Measurements from ENCODE around the gene RNF8. TPM values are rescaled to one million over a fixed set of nuclear protein-coding genes. Genes with fewer than 3 reads are reported as not detected.
A peak's percentile ranks its signal among the peaks of the same experiment; 100 is the strongest.
"Not testable (repeated sequence)": the region's sequence is repeated elsewhere in the genome, so short reads cannot be mapped to it uniquely, and the experiment has no call there.

RNF8 gene
- polyA plus RNA-seq, 4 donors: 12.7 to 14.4 (median 13.4) TPM

GRCh38 chr6:37319156-37319555 lies 34.6 kb upstream of the RNF8 start:
- H3K36me3 ChIP-seq (ENCODE audit: control insufficient read depth in 3 of 3, insufficient read depth in 2 of 3, low read depth in 1 of 3, low read length in 3 of 3): peaks cover 3 to 54% (median 10%) of the 10 kb centered on the region in 3 donors
- H3K27ac ChIP-seq (ENCODE audit: low read depth in 1 of 3, low read length in 2 of 3): no peak overlapping the region
- peaks cover 0 to 4% (median 2%) of the 10 kb centered on the region in 3 donors for H3K4me1 ChIP-seq (ENCODE audit: control insufficient read depth in 3 of 3, insufficient read depth in 2 of 3, low read depth in 1 of 3, low read length in 2 of 3)
- DNase-seq: no peak
- WGBS, 3 donors: 84 to 94% (median 92%) methylated on average over 3 of the region's 3 CpGs
- no peak overlapping the region for H3K4me3 ChIP-seq (ENCODE audit: low read depth in 1 of 3, low read length in 3 of 3)
- FAIRE-seq: no peak
- no peaks in the 10 kb centered on the region for H3K27me3 ChIP-seq (ENCODE audit: control insufficient read depth in 3 of 3, insufficient read depth in 3 of 3, low read length in 3 of 3)
- no peaks in the 10 kb centered on the region for H3K9me3 ChIP-seq (ENCODE audit: control insufficient read depth in 2 of 2, insufficient read depth in 1 of 2, low read depth in 1 of 2, low read length in 1 of 2)

DNA sequence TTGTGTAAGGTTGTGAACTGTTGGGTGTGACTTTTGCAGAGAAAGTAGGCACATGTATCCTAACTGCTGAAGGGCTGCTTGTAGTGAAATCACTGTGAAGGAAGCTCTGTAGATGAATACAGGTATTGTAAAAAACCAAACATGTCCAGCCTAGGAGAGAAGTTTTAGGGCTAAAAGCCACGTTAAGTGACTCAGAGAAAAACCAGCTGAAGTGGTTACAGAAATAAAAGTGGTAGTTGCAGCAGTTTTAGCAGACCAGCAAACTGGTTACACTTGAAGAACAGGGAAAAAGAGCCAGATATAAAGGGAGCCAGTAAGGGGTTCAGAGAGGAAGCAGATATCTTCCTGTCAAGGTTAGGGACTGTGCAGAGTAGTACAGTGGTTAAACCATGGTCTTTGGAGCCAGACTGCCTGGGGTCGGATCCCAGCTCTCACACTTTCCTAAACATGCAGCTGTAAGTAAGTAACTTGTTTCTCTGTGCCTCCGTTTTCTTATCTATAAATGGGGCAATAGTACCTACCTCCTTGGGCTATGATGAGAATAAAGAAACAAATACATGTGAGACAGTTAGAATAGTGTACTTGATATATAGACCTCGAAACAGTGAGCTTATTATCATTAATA lies 33.8 kb upstream of the RNF8 start:
- no peak overlapping the region for H3K4me3 ChIP-seq (ENCODE audit: low read depth in 1 of 3, low read length in 3 of 3)
- H3K9me3 ChIP-seq (ENCODE audit: control insufficient read depth in 2 of 2, insufficient read depth in 1 of 2, low read depth in 1 of 2, low read length in 1 of 2): no peaks in the 10 kb centered on the region
- FAIRE-seq: no peak
- H3K27me3 ChIP-seq (ENCODE audit: control insufficient read depth in 3 of 3, insufficient read depth in 3 of 3, low read length in 3 of 3): no peaks in the 10 kb centered on the region
- peaks cover 3 to 52% (median 10%) of the 10 kb centered on the region in 3 donors for H3K36me3 ChIP-seq (ENCODE audit: control insufficient read depth in 3 of 3, insufficient read depth in 2 of 3, low read depth in 1 of 3, low read length in 3 of 3)
- whole genome bisulfite sequencing, 3 donors: 81 to 92% (median 86%) methylated on average over 4 of the region's 4 CpGs
- peaks cover 0 to 8% (median 4%) of the 10 kb centered on the region in 3 donors for H3K4me1 ChIP-seq (ENCODE audit: control insufficient read depth in 3 of 3, insufficient read depth in 2 of 3, low read depth in 1 of 3, low read length in 2 of 3)
- no peak for DNase-seq
- H3K27ac ChIP-seq (ENCODE audit: low read depth in 1 of 3, low read length in 2 of 3): no peak overlapping the region

- 87 to 93% (median 88%) methylated on average over 8 of the region's 8 CpGs for WGBS, 3 donors
- peaks cover 3 to 46% (median 10%) of the 10 kb centered on the region in 3 donors for H3K36me3 ChIP-seq (ENCODE audit: control insufficient read depth in 3 of 3, insufficient read depth in 2 of 3, low read depth in 1 of 3, low read length in 3 of 3)
Observed at GRCh38 chr6:37320646-37321045, 33.1 kb upstream of the RNF8 start.

GRCh38 chr6:37321101-37321500 lies 32.7 kb upstream of the RNF8 start:
- FAIRE-seq: no peak
- peaks cover 3 to 43% (median 10%) of the 10 kb centered on the region in 3 donors for H3K36me3 ChIP-seq (ENCODE audit: control insufficient read depth in 3 of 3, insufficient read depth in 2 of 3, low read depth in 1 of 3, low read length in 3 of 3)
- peaks cover 0 to 11% (median 4%) of the 10 kb centered on the region in 3 donors for H3K4me1 ChIP-seq (ENCODE audit: control insufficient read depth in 3 of 3, insufficient read depth in 2 of 3, low read depth in 1 of 3, low read length in 2 of 3)
- H3K27ac ChIP-seq (ENCODE audit: low read depth in 1 of 3, low read length in 2 of 3): no peak overlapping the region
- no peak for DNase-seq
- no peaks in the 10 kb centered on the region for H3K27me3 ChIP-seq (ENCODE audit: control insufficient read depth in 3 of 3, insufficient read depth in 3 of 3, low read length in 3 of 3)
- no peak overlapping the region for H3K4me3 ChIP-seq (ENCODE audit: low read depth in 1 of 3, low read length in 3 of 3)
- H3K9me3 ChIP-seq (ENCODE audit: control insufficient read depth in 2 of 2, insufficient read depth in 1 of 2, low read depth in 1 of 2, low read length in 1 of 2): no peaks in the 10 kb centered on the region

More at GRCh38 chr6:37320646-37321045, 33.1 kb upstream of the RNF8 start:
- H3K9me3 ChIP-seq (ENCODE audit: control insufficient read depth in 2 of 2, insufficient read depth in 1 of 2, low read depth in 1 of 2, low read length in 1 of 2): no peaks in the 10 kb centered on the region
- DNase-seq (no peak), FAIRE-seq (no peak)
- peaks cover 0 to 8% (median 4%) of the 10 kb centered on the region in 3 donors for H3K4me1 ChIP-seq (ENCODE audit: control insufficient read depth in 3 of 3, insufficient read depth in 2 of 3, low read depth in 1 of 3, low read length in 2 of 3)
- no peaks in the 10 kb centered on the region for H3K27me3 ChIP-seq (ENCODE audit: control insufficient read depth in 3 of 3, insufficient read depth in 3 of 3, low read length in 3 of 3)
- no peak overlapping the region for H3K4me3 ChIP-seq (ENCODE audit: low read depth in 1 of 3, low read length in 3 of 3)
- no peak overlapping the region for H3K27ac ChIP-seq (ENCODE audit: low read depth in 1 of 3, low read length in 2 of 3)

- 80 to 87% (median 87%) methylated on average over 8 of the region's 8 CpGs for WGBS, 3 donors
Observed at GRCh38 chr6:37321516-37322415, 32.0 kb upstream of the RNF8 start.

DNA sequence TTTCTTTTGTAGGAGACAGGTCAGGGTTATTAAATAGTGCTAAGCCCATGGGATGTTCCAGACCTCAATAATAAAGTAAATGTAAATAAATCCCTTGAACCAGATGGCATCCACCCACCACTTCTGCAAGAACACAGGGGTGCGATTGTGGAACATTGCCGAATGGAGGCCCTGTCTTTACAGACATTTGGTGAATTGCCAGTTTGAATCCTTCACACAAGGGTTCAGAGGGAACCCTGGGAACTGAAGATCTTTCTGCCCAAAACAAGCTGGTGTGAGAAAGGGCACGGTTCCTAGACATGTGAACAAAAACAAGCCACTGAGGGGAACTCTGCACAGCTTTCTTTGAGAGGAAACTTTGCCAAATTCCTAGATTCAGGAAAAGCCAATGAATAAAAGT lies 30.2 kb upstream of the RNF8 start:
- FAIRE-seq: no peak
- Histone ChIP-seq H3K36me3 (ENCODE audit: control insufficient read depth in 3 of 3, insufficient read depth in 2 of 3, low read depth in 1 of 3, low read length in 3 of 3) (peaks cover 3 to 23% (median 10%) of the 10 kb centered on the region in 3 donors), H3K4me3 (ENCODE audit: low read depth in 1 of 3, low read length in 3 of 3) (no peak overlapping the region), H3K27ac (ENCODE audit: low read depth in 1 of 3, low read length in 2 of 3) (peak overlapping the region in 1 of 3 donors; percentile 16), H3K9me3 (ENCODE audit: control insufficient read depth in 2 of 2, insufficient read depth in 1 of 2, low read depth in 1 of 2, low read length in 1 of 2) (no peaks in the 10 kb centered on the region), H3K4me1 (ENCODE audit: control insufficient read depth in 3 of 3, insufficient read depth in 2 of 3, low read depth in 1 of 3, low read length in 2 of 3) (peaks cover 0 to 11% (median 4%) of the 10 kb centered on the region in 3 donors), H3K27me3 (ENCODE audit: control insufficient read depth in 3 of 3, insufficient read depth in 3 of 3, low read length in 3 of 3) (no peaks in the 10 kb centered on the region)
- WGBS, 3 donors: 18 to 44% (median 18%) methylated on average over 3 of the region's 3 CpGs
- peak in 1 of 2 donors; percentile 15 for DNase-seq

More at GRCh38 chr6:37321516-37322415, 32.0 kb upstream of the RNF8 start:
- H3K4me3 ChIP-seq (ENCODE audit: low read depth in 1 of 3, low read length in 3 of 3): no peak overlapping the region
- DNase-seq (peak in 1 of 2 donors; percentile 32), FAIRE-seq (no peak)
- no peaks in the 10 kb centered on the region for H3K27me3 ChIP-seq (ENCODE audit: control insufficient read depth in 3 of 3, insufficient read depth in 3 of 3, low read length in 3 of 3)
- no peak overlapping the region for H3K27ac ChIP-seq (ENCODE audit: low read depth in 1 of 3, low read length in 2 of 3)
- H3K36me3 ChIP-seq (ENCODE audit: control insufficient read depth in 3 of 3, insufficient read depth in 2 of 3, low read depth in 1 of 3, low read length in 3 of 3): peaks cover 3 to 37% (median 10%) of the 10 kb centered on the region in 3 donors
- H3K4me1 ChIP-seq (ENCODE audit: control insufficient read depth in 3 of 3, insufficient read depth in 2 of 3, low read depth in 1 of 3, low read length in 2 of 3): peaks cover 0 to 11% (median 4%) of the 10 kb centered on the region in 3 donors
- H3K9me3 ChIP-seq (ENCODE audit: control insufficient read depth in 2 of 2, insufficient read depth in 1 of 2, low read depth in 1 of 2, low read length in 1 of 2): no peaks in the 10 kb centered on the region

DNA sequence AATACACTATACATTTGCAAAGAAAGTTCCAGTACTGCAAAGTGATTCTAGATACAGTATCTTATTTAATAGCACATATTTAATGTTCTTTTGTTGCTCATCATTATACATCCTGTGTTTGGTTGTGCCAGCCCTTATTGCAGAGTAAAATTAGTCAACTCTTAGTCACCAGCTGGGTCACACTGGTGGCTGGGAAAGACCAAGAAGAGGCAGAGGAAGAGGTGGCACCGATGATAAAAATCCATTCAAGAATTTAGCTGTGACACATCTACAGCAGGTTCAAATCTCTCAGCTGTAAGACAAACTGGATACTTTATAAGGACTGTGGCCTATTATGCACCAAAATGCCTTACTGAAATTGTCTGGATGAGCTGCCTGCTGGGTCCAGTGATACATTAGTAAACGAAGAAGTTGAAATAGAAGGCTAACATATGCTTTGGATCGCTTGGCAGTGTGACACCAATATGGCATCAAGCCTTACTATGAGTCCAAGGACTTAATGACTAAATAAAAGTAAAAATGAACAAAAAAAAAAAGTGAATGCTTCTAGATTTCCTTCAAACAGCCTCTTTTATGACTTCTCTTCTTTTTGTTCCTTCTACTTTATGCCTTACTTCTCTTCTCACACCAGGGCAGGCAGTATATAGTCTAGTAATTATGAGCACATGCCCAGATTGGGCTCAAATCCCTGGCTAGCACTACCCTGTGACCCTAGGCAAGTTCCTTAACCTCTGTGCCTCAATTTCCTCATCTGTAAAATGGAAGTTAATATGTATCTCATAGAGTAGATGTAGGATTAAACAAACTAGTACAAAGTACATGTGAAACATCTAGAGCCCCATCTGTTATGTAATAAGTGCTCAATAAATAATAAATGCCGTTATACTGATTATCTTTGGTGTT lies 29.4 kb upstream of the RNF8 start:
- Histone ChIP-seq H3K9me3 (ENCODE audit: control insufficient read depth in 2 of 2, insufficient read depth in 1 of 2, low read depth in 1 of 2, low read length in 1 of 2) (no peaks in the 10 kb centered on the region), H3K4me1 (ENCODE audit: control insufficient read depth in 3 of 3, insufficient read depth in 2 of 3, low read depth in 1 of 3, low read length in 2 of 3) (peaks cover 0 to 11% (median 4%) of the 10 kb centered on the region in 3 donors), H3K36me3 (ENCODE audit: control insufficient read depth in 3 of 3, insufficient read depth in 2 of 3, low read depth in 1 of 3, low read length in 3 of 3) (peaks cover 3 to 18% (median 10%) of the 10 kb centered on the region in 3 donors), H3K27me3 (ENCODE audit: control insufficient read depth in 3 of 3, insufficient read depth in 3 of 3, low read length in 3 of 3) (no peaks in the 10 kb centered on the region), H3K4me3 (ENCODE audit: low read depth in 1 of 3, low read length in 3 of 3) (no peak overlapping the region), H3K27ac (ENCODE audit: low read depth in 1 of 3, low read length in 2 of 3) (peak overlapping the region; percentile 18 to 77 (median 47))
- peak; percentile 14 to 58 for DNase-seq
- 46 to 57% (median 50%) methylated on average over 4 of the region's 4 CpGs for WGBS, 3 donors
- no peak for FAIRE-seq

- not testable (repeated sequence) for H3K27ac ChIP-seq (ENCODE audit: low read depth in 1 of 3, low read length in 2 of 3)
Observed at GRCh38 chr6:37330345-37330744, 23.4 kb upstream of the RNF8 start.

More at GRCh38 chr6:37330345-37330744, 23.4 kb upstream of the RNF8 start:
- not testable (repeated sequence) for DNase-seq; H3K9me3 ChIP-seq (ENCODE audit: control insufficient read depth in 2 of 2, insufficient read depth in 1 of 2, low read depth in 1 of 2, low read length in 1 of 2); H3K4me3 ChIP-seq (ENCODE audit: low read depth in 1 of 3, low read length in 3 of 3); H3K27me3 ChIP-seq (ENCODE audit: control insufficient read depth in 3 of 3, insufficient read depth in 3 of 3, low read length in 3 of 3); H3K4me1 ChIP-seq (ENCODE audit: control insufficient read depth in 3 of 3, insufficient read depth in 2 of 3, low read depth in 1 of 3, low read length in 2 of 3); FAIRE-seq
- WGBS, 3 donors: 91 to 96% (median 96%) methylated on average over 10 of the region's 10 CpGs
- peaks cover 2 to 22% (median 10%) of the 10 kb centered on the region in 3 donors for H3K36me3 ChIP-seq (ENCODE audit: control insufficient read depth in 3 of 3, insufficient read depth in 2 of 3, low read depth in 1 of 3, low read length in 3 of 3)

Data from small intestine (tissue), 7 donors.